NCI-H146 treated with DMSO at 0.1 percent for 48 hours (cell line): ENCODE results near the gene CPAMD8.
A peak's percentile ranks its signal among the peaks of the same experiment; 100 is the strongest.
"Not testable (repeated sequence)": the region's sequence is repeated elsewhere in the genome, so short reads cannot be mapped to it uniquely, and the experiment has no call there.

Experiments used
- DNase-seq: peaks from one replicate; lab custom pipeline; 2025; ENCODE audit not compliant: unreplicated experiment; lab: John Stamatoyannopoulos, UW

CPAMD8 gene

GRCh38 chr19:17001603-17002183, 24.9 kb downstream of the CPAMD8 start:
- DNase-seq = no peak

- DNase-seq = no peak
Measured at GRCh38 chr19:16998635-16999194, 27.9 kb downstream of the CPAMD8 start.

GRCh38 chr19:16996838-16997490, 29.6 kb downstream of the CPAMD8 start:
- DNase-seq = not testable (repeated sequence)

- no peak for DNase-seq
Measured at GRCh38 chr19:16988661-16989060, 37.9 kb downstream of the CPAMD8 start.

DNA sequence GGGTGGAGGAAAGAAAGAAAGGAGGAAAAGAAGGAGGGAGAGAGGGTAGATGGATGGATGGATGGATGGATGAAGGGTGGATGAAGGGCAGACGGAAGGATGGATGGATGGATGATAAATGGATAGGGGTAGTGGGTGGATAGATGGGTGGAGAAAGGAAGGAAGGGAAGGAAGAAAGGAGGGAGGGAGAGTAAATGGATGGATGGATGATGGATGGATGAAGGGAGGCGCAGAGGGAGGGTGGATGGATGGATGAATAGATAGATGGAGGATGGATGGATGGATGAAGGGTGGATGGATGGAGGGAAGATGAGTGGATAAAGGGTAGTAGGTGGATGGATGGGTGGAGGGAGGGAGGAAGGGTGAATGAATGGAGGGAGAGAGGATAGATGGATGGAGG, 41.2 kb downstream of the CPAMD8 start:
- DNase-seq = no peak

GRCh38 chr19:16982586-16982985, 44.0 kb downstream of the CPAMD8 start:
- DNase-seq = not testable (repeated sequence)

GRCh38 chr19:16978839-16979802, 47.5 kb downstream of the CPAMD8 start:
- DNase-seq = no peak

DNA sequence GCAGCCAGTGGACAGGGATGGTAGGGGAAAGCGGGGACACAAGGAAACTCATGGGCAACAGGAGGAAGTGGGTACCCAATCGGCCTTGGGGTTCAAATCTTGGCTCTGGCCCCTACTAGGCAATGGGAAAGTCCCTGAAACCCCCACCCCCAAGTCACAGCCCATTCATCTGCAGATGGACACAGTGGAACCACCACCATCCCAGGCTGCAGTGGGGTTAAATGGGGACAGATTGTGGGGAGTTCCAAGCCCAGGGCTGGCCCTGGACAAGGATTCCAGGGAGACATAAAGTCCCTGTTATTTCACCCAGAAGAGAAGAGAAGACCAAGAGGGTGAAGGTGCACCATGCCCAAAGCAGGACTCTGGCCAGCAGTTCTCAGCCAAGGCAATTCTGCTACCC, 48.5 kb downstream of the CPAMD8 start:
- DNase-seq = no peak

GRCh38 chr19:16977306-16977705, 49.3 kb downstream of the CPAMD8 start:
- DNase-seq = no peak

- no peak for DNase-seq
Measured at GRCh38 chr19:16976446-16976845, 50.2 kb downstream of the CPAMD8 start.

- no peak for DNase-seq
Measured at GRCh38 chr19:16970821-16971220, 55.8 kb downstream of the CPAMD8 start.

GRCh38 chr19:16969135-16969534, 57.5 kb downstream of the CPAMD8 start:
- no peak for DNase-seq

GRCh38 chr19:16960996-16961822, 65.4 kb downstream of the CPAMD8 start:
- peak; percentile 36 for DNase-seq

DNA sequence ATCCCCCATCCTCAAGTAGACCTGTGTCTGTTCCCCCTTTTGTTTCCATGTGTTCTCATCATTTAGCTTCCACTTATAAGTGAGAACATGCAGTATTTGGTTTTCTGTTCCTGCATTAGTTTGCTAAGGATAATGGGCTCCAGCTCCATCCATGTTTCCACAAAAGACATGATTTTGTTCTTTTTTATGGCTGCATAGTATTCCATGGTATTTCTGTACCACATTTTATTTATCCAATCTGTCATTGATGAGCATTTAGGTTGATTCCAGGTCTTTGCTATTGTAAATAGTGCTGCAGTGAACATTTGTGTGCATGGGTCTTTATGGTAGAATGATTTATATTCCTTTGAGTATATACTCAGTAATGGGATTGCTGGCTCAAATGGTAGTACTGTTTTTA, 68.3 kb downstream of the CPAMD8 start:
- DNase-seq = not testable (repeated sequence)

DNA sequence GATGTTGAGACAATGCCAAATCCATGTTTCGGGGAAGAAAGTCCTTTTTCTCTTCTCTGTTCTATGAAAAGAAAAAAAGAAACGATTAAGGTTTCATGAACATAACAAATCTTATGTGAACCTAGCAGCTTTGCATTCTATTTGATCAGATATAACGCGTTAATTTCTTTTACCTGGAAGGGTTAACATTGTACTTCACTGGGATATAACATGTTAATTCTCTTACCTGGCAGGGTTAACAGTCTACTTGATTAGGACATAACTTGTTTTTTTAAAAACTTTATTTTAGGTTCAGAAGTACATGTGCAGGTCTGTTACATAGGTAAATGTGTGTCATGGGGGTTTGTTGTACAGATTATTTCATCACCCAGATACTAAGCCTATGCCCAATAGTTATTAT, 68.8 kb downstream of the CPAMD8 start:
- no peak for DNase-seq

GRCh38 chr19:16957151-16957701, 69.4 kb downstream of the CPAMD8 start:
- no peak for DNase-seq

DNA sequence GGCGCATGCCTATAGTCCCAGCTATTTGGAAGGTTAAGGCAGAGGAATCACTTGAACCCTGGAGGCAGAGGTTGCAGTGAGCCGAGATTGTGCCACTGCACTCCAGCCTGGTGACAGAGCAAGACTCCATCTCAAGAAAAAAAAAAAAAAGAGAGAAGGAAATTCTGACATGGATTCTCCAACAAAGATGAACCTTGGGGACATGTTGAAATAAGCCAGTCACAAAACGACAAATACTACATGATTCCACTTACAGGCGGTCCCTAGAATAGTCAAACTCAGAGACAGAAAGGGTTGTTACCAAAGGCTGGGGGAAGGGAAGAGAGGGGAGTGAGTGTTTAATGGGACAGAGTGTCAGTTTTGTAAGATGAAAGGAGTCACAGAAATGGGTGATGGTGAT, 71.4 kb downstream of the CPAMD8 start:
- no peak for DNase-seq

DNA sequence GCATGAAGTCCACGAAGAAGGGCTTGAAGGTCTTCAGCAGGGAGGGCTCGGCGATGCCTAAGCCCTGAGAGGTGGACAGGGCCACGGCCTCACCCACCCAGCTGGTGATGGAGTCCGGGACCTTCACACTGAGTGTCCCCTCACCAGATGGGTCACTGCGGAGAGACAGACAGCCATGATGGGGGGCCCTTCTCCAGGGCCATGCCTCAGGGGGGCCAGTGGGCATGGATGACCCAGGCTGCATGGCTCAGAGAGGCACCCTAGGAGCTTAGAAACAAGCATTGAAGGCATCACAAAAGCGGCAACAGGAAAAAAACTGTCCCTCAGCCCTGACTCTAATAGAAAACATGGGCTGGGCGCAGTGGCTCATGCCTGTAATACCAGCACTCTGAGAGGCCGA, 74.6 kb downstream of the CPAMD8 start:
- DNase-seq = no peak

DNA sequence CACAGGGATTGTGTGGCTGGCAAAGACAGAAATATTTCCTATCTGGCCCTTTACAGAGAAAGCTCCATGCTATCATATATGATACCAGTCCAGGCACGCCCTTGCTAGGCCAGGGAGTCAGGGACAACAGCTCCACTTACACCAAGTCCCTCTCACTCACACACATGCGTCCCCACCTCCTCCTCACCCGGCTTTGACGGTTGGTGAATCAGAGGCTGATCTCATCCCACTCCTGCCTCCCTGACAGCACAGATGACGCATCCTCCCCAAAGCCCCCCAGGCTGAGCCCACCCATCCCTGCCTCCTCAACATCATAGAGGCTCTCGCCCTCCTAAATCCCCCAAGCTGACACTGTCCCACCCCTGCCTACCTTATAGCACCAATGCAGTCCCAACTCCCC, 75.1 kb downstream of the CPAMD8 start:
- DNase-seq = no peak

DNA sequence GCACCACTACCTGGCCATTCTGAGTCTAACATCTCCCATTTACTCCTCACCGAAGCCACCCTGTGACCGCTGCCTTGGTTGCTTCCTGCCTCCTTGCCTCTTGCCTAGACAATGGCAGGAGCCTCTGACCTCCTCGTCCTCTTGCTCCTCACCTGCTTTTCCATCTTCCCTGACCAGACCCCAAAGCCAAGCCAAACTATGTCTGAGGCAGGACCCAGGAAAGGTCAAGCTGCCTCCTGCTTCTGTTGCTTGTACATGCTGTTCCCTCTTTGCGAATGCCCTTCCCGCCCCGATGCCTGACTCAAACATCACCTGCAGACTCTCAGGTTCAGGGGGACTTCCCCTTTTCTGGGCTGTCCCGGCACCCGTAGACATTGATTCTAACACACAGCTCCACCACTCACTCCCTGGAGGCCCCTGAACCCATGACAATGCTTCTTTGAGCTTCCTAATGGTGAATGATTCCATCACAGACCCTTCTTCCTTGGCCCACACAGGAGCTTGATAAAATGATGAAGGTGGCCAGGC, 77.0 kb downstream of the CPAMD8 start:
- no peak for DNase-seq
